HEK293T (cell line): ENCODE results near the gene CRYZL1.

Experiments used
- FOXK2 ChIP-seq: fragments of 450-650 bp; IDR thresholded peaks from 2 replicates; pipeline ENCODE4 v1.6.1; 2016; ENCODE audit warnings: mild to moderate bottlenecking
- HDGF ChIP-seq: fragments of 450-650 bp; IDR thresholded peaks from 2 replicates; pipeline ENCODE4 v1.6.1; 2017; ENCODE audit warnings: antibody characterized with exemption, borderline replicate concordance
- LEF1 ChIP-seq: fragments of 450-650 bp; IDR thresholded peaks from 2 replicates; pipeline ENCODE4 v1.6.1; 2017; ENCODE audit warnings: mild to moderate bottlenecking, borderline replicate concordance
- NFRKB ChIP-seq: fragments of 450-650 bp; IDR thresholded peaks from 2 replicates; pipeline ENCODE4 v1.6.1; 2016; ENCODE audit warnings: mild to moderate bottlenecking, moderate library complexity
- SP1 ChIP-seq: fragments of 450-650 bp; IDR thresholded peaks from 2 replicates; pipeline ENCODE4 v1.6.1; 2017

GRCh38 chr21:33554982-33555344 lies 86.6 kb downstream of the CRYZL1 start:
- TF ChIP-seq NFRKB (no peak), FOXK2 (no peak), HDGF (no peak), SP1 (no peak), LEF1 (no peak)
